ENCODE results near the gene DCDC1.

The DCDC1 gene

GRCh38 chr11:31102875-31103274, 266.7 kb downstream of the DCDC1 start:
- no peak for DNase-seq (ENCODE audit: low read depth in 2 of 2)

- no peak for DNase-seq (ENCODE audit: low read depth in 2 of 2)
Measured at GRCh38 chr11:31102316-31102715, 267.2 kb downstream of the DCDC1 start.

- DNase-seq (ENCODE audit: low read depth in 2 of 2): no peak
Measured at GRCh38 chr11:31096191-31096805, 273.2 kb downstream of the DCDC1 start.

- DNase-seq (ENCODE audit: low read depth in 2 of 2): no peak
Measured at GRCh38 chr11:31092638-31093037, 276.9 kb downstream of the DCDC1 start.

GRCh38 chr11:31089117-31089516, 280.4 kb downstream of the DCDC1 start:
- no peak for DNase-seq (ENCODE audit: low read depth in 2 of 2)

GRCh38 chr11:31069447-31070205, 299.9 kb downstream of the DCDC1 start:
- no peak for DNase-seq (ENCODE audit: low read depth in 2 of 2)

- DNase-seq (ENCODE audit: low read depth in 2 of 2): no peak
Measured at GRCh38 chr11:31060880-31061279, 308.7 kb downstream of the DCDC1 start.

- no peak for DNase-seq (ENCODE audit: low read depth in 2 of 2)
Measured at GRCh38 chr11:31059529-31059928, 310.0 kb downstream of the DCDC1 start.

- DNase-seq (ENCODE audit: low read depth in 2 of 2): no peak
Measured at GRCh38 chr11:31050061-31050765, 319.3 kb downstream of the DCDC1 start.

GRCh38 chr11:31045335-31045734, 324.2 kb downstream of the DCDC1 start:
- no peak for DNase-seq (ENCODE audit: low read depth in 2 of 2)

- no peak for DNase-seq (ENCODE audit: low read depth in 2 of 2)
Measured at GRCh38 chr11:31030138-31030792, 339.3 kb downstream of the DCDC1 start.

GRCh38 chr11:31026315-31026714, 343.2 kb downstream of the DCDC1 start:
- no peak for DNase-seq (ENCODE audit: low read depth in 2 of 2)

GRCh38 chr11:31022080-31022479, 347.5 kb downstream of the DCDC1 start:
- no peak for DNase-seq (ENCODE audit: low read depth in 2 of 2)

- DNase-seq (ENCODE audit: low read depth in 2 of 2): no peak
Measured at GRCh38 chr11:31019786-31020185, 349.8 kb downstream of the DCDC1 start.

- DNase-seq (ENCODE audit: low read depth in 2 of 2): no peak
Measured at GRCh38 chr11:31005202-31005601, 364.3 kb downstream of the DCDC1 start.

- no peak for DNase-seq (ENCODE audit: low read depth in 2 of 2)
Measured at GRCh38 chr11:31001427-31001826, 368.1 kb downstream of the DCDC1 start.

- DNase-seq (ENCODE audit: low read depth in 2 of 2): no peak
Measured at GRCh38 chr11:31000381-31000780, 369.2 kb downstream of the DCDC1 start.

- DNase-seq (ENCODE audit: low read depth in 2 of 2): no peak
Measured at GRCh38 chr11:30992513-30992849, 377.1 kb downstream of the DCDC1 start.

GRCh38 chr11:30991802-30992512, 377.6 kb downstream of the DCDC1 start:
- DNase-seq (ENCODE audit: low read depth in 2 of 2): no peak

GRCh38 chr11:30991376-30991775, 378.2 kb downstream of the DCDC1 start:
- DNase-seq (ENCODE audit: low read depth in 2 of 2): no peak

- DNase-seq (ENCODE audit: low read depth in 2 of 2): no peak
Measured at GRCh38 chr11:30990625-30991296, 378.8 kb downstream of the DCDC1 start.

All from stimulated activated CD8-positive, alpha-beta memory T cell treated with anti-CD3 and anti-CD28 coated beads, Interleukin-2, amount 100 ng/mL, for 1 hour (primary cell).